HepG2 (cell line): ENCODE data around the gene KAZN. TPM values are rescaled to one million over a fixed set of nuclear protein-coding genes. Genes with fewer than 3 reads are reported as not detected.

Experiments
- ATAC-seq: fragments of 200-7000 bp; cut with Tn5 transposase; 3 replicates; pipeline ENCODE4 v1.9.1; 2020; ENCODE audit warnings: mild to moderate bottlenecking, moderate library complexity
- BruUV-seq: library from RNA; stranded (reverse); fragments of 400-500 nt; replicated peaks from 2 replicates; lab custom pipeline; 2021; lab: Mats Ljungman, UMichigan
- CTCF ChIA-PET: fragments of 300-600 bp; formaldehyde crosslinking; extraction: SDS; loops from one replicate; lab custom pipeline; 2021; ENCODE audit warnings: low total read pairs, inconsistent platforms, low intra/inter-chr PET ratio; lab: Yijun Ruan, JAX
- POLR2A ChIA-PET: fragments of 350-600 bp; sonication (Branson Sonifier 250); formaldehyde crosslinking; loops from one replicate; lab custom pipeline; 2020; ENCODE audit warnings: antibody characterized with exemption, inconsistent platforms; lab: Yijun Ruan, JAX
- DNase-seq: peaks from one replicate; pipeline ENCODE4 v3.0.0-alpha.2; 2015; ENCODE audit warnings: low spot score
- FAIRE-seq: peaks from 3 replicates; lab custom pipeline; 2011; peaks lifted over from hg19 to GRCh38; lab: Jason Lieb, UNC
- H2AFZ ChIP-seq: one replicate; pipeline ENCODE4 v1.6.1; 2011; ENCODE audit warnings: low read length, inconsistent platforms
- H3K27ac ChIP-seq: fragments of 300-600 bp; 3 replicates; pipeline ENCODE4 v1.8.0; 2011; ENCODE audit warnings: mixed run types, mild to moderate bottlenecking, mixed read lengths, low read length, inconsistent platforms; ENCODE audit not compliant: insufficient read depth; ENCODE audit errors: extremely low read length
- H3K27me3 ChIP-seq, 2 experiments: fragments of 200-600 bp in 1 of 2; 2 replicates in 1 of 2; 3 replicates in 1 of 2; pipeline versions ENCODE4 v1.6.0 to v1.8.0; 2011; ENCODE audit warnings: low read length in 2 of 2, mild to moderate bottlenecking in 2 of 2, moderate library complexity in 2 of 2, inconsistent platforms in 1 of 2; ENCODE audit not compliant: insufficient read depth in 2 of 2, control insufficient read depth in 1 of 2
- H3K36me3 ChIP-seq, 2 experiments: fragments of 200-600 bp in 1 of 2; replicated peaks in 1 of 2; 2 replicates in 1 of 2; 3 replicates in 1 of 2; pipeline versions ENCODE4 v1.5.1 to v1.8.0; 2011; ENCODE audit warnings: low read length in 2 of 2, inconsistent platforms in 1 of 2; ENCODE audit not compliant: insufficient read depth in 2 of 2, control insufficient read depth in 1 of 2
- H3K4me1 ChIP-seq: 2 replicates; pipeline ENCODE4 v1.5.1; 2012; ENCODE audit warnings: low read length, inconsistent platforms; ENCODE audit not compliant: insufficient read depth
- H3K4me2 ChIP-seq: 2 replicates; pipeline ENCODE4 v1.6.0; 2011; ENCODE audit warnings: low read depth, low read length, inconsistent platforms
- H3K4me3 ChIP-seq, 3 experiments: fragments of 200-600 bp in 1 of 3; sonication (generic), shearing (Covaris generic) in 1 of 3; replicated peaks in 1 of 3; 2 replicates each; pipeline ENCODE4 v1.5.1; 2011 to 2016; ENCODE audit warnings: low read length in 3 of 3, inconsistent platforms in 2 of 3, low read depth in 2 of 3, mild to moderate bottlenecking in 2 of 3, control low read depth in 1 of 3, mixed read lengths in 1 of 3; ENCODE audit not compliant: insufficient read depth in 1 of 3
- H3K79me2 ChIP-seq: one replicate; pipeline ENCODE4 v1.6.1; 2011; ENCODE audit warnings: low read length, inconsistent platforms; ENCODE audit not compliant: insufficient read depth
- H3K9ac ChIP-seq: 2 replicates; pipeline ENCODE4 v1.6.0; 2011; ENCODE audit warnings: mild to moderate bottlenecking, low read depth, low read length, inconsistent platforms; ENCODE audit not compliant: insufficient read depth
- H3K9me3 ChIP-seq: 2 replicates; pipeline ENCODE4 v1.5.1; 2012; ENCODE audit warnings: mild to moderate bottlenecking, low read length
- H4K20me1 ChIP-seq: 2 replicates; pipeline ENCODE4 v1.6.0; 2011; ENCODE audit warnings: inconsistent platforms, mild to moderate bottlenecking, low read length, moderate library complexity; ENCODE audit not compliant: insufficient read depth
- IKZF4 ChIP-seq: sonication (generic); formaldehyde crosslinking; IDR thresholded peaks from 2 replicates; pipeline ENCODE4 v1.5.1; 2020; ENCODE audit warnings: borderline replicate concordance, mild to moderate bottlenecking, low read depth, missing genetic modification reagents; ENCODE audit errors: not compliant biosample characterization
- NFKB2 ChIP-seq: sonication (generic); formaldehyde crosslinking; IDR thresholded peaks from 2 replicates; pipeline ENCODE4 v1.4.0; 2020; ENCODE audit warnings: missing genetic modification reagents, borderline replicate concordance
- RFX3 ChIP-seq: IDR thresholded peaks from 2 replicates; pipeline ENCODE4 v1.6.1; 2016; ENCODE audit warnings: missing biosample characterization, missing genetic modification reagents
- ZFP82 ChIP-seq: sonication (generic); formaldehyde crosslinking; IDR thresholded peaks from 2 replicates; pipeline ENCODE4 v1.5.1; 2020; ENCODE audit warnings: mild to moderate bottlenecking, missing genetic modification reagents, borderline replicate concordance
- ZFX ChIP-seq: sonication (generic); formaldehyde crosslinking; IDR thresholded peaks from 2 replicates; pipeline ENCODE4 v1.4.0; 2020; ENCODE audit warnings: mild to moderate bottlenecking, low read depth, missing genetic modification reagents, moderate library complexity
- ZNF138 ChIP-seq: sonication (generic); formaldehyde crosslinking; IDR thresholded peaks from 2 replicates; pipeline ENCODE4 v1.5.0; 2020; ENCODE audit warnings: mild to moderate bottlenecking, low read depth, missing genetic modification reagents
- ZNF333 ChIP-seq: sonication (generic); formaldehyde crosslinking; IDR thresholded peaks from 2 replicates; pipeline ENCODE4 v1.4.0; 2020; ENCODE audit warnings: mild to moderate bottlenecking, missing genetic modification reagents, borderline replicate concordance
- ZNF660 ChIP-seq: sonication (generic); formaldehyde crosslinking; IDR thresholded peaks from 2 replicates; pipeline ENCODE4 v1.5.1; 2020; ENCODE audit warnings: mild to moderate bottlenecking, low read depth, missing genetic modification reagents, borderline replicate concordance
- ZNF724P ChIP-seq: sonication (generic); formaldehyde crosslinking; IDR thresholded peaks from 2 replicates; pipeline ENCODE4 v1.8.0; 2022; ENCODE audit warnings: missing genetic modification reagents, borderline replicate concordance
- ZNF777 ChIP-seq: sonication (generic); formaldehyde crosslinking; IDR thresholded peaks from 2 replicates; pipeline ENCODE4 v1.4.0; 2020; ENCODE audit warnings: missing genetic modification reagents
- WGBS: methylation state at CpG from one replicate; pipeline ENCODE4 v1.1.6; 2017; ENCODE audit warnings: low lambda C conversion rate; 5-methylcytosine and 5-hydroxymethylcytosine counted together
- in situ Hi-C: cut with HindIII; loops from 2 replicates; pipeline ENCODE4 v1.10.0; 2017; ENCODE audit warnings: low pct_unique_long_range_greater_than_20kb; ENCODE audit not compliant: extremely low pct_ligation_motif_present
- intact Hi-C: fragments of 100-400 bp; cut with micrococcal nuclease; formaldehyde crosslinking; loops from one replicate; pipeline ENCODE4 v1.10.0; 2022; ENCODE audit not compliant: unreplicated experiment
- polyA plus RNA-seq, 8 experiments: library from polyadenylated mRNA; depleted of rRNA in 3 of 8; stranded (reverse) in 7 of 8; unstranded in 1 of 8; fragments of >200 nt; fragmentation: Illumina TruSeq in 4 of 8; extraction: Trizol in 4 of 8; gene quantifications; 2 replicates each; pipeline versions ENCODE4 v1.2.1 to v1.2.3, GENCODE V29; 2011 to 2016; ENCODE audit warnings: low read depth in 4 of 8, missing spikeins in 1 of 8, mixed read lengths in 1 of 8; ENCODE audit not compliant: insufficient read depth in 1 of 8
- total RNA-seq, 5 experiments: library from RNA; depleted of rRNA; stranded (reverse); fragments of >200 nt; fragmentation: Illumina TruSeq; extraction: Trizol; gene quantifications; 2 replicates each; pipeline ENCODE4 v1.2.3, GENCODE V29; 2016; ENCODE audit warnings: low read depth in 1 of 5
- TF ChIP-seq, protein P1 (sequence below): IDR thresholded peaks from 2 replicates; pipeline ENCODE4 v1.6.1; 2016; ENCODE audit warnings: low read depth
- TF ChIP-seq, protein P2 (sequence below): sonication (generic); formaldehyde crosslinking; IDR thresholded peaks from 2 replicates; pipeline ENCODE4 v1.4.0; 2020; ENCODE audit warnings: missing genetic modification reagents, mild to moderate bottlenecking, borderline replicate concordance
- TF ChIP-seq, protein P3 (sequence below): sonication (generic); formaldehyde crosslinking; IDR thresholded peaks from 2 replicates; pipeline ENCODE4 v1.5.0; 2020; ENCODE audit warnings: missing genetic modification reagents
- TF ChIP-seq, protein P4 (sequence below): conservative IDR thresholded peaks from 2 replicates; pipeline ENCODE4 v1.6.1; 2018; ENCODE audit warnings: missing genetic modification reagents

Gene KAZN
- total and polyA plus RNA-seq, 2 of the 13 experiments (the other 11 are each of a cell fraction or from before 2014, with no cell fraction given) = 10.4 to 13.5 TPM

DNA sequence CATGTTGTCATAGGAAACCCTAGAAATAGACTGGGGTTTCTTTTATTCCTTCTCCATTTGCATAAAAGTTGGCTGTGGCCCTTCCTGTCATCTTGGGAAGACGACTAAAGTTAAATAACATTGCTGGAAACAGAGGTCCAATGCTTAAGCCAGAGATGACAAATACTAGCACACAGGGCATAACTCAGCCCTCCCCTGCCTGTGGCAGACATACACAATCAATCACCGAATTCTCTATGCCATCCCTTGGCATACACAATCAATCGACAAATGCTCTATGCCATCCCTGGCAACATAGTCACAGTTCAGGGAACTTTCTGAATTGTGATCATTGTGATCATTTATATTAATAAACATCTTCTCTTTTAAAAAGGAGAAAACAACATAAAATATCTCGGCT, 229.4 kb downstream of the KAZN start:
- DNase-seq (no peak), ATAC-seq (no peak), FAIRE-seq (no peak)
- Histone ChIP-seq H3K9ac (no peak overlapping the region), H3K4me3 (no peak overlapping the region), H3K4me1 (no peaks in the 10 kb centered on the region), H3K4me2 (no peak overlapping the region), H3K79me2 (no peaks in the 10 kb centered on the region), H3K36me3 (no peaks in the 10 kb centered on the region), H4K20me1 (no peaks in the 10 kb centered on the region), H2AFZ (no peak overlapping the region), H3K27me3 (peaks cover 2 to 55% of the 10 kb centered on the region in 2 experiments; a peak in 4 of 5 replicates), H3K9me3 (no peaks in the 10 kb centered on the region), H3K27ac (no peak overlapping the region)
- under 1% methylated on average over 3 of the region's 4 CpGs for WGBS
- CTCF ChIA-PET = no interaction called here
- in situ Hi-C loops (no loop called here), intact Hi-C loops (no loop called here)
- no peak for TF ChIP-seq ZFX (CRISPR knock-in tag)
- TF ChIP-seq, protein P1, sequence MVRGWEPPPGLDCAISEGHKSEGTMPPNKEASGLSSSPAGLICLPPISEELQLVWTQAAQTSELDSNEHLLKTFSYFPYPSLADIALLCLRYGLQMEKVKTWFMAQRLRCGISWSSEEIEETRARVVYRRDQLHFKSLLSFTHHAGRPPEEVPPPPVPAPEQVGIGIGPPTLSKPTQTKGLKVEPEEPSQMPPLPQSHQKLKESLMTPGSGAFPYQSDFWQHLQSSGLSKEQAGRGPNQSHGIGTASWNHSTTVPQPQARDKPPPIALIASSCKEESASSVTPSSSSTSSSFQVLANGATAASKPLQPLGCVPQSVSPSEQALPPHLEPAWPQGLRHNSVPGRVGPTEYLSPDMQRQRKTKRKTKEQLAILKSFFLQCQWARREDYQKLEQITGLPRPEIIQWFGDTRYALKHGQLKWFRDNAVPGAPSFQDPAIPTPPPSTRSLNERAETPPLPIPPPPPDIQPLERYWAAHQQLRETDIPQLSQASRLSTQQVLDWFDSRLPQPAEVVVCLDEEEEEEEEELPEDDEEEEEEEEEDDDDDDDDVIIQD (CRISPR knock-in tag) = no peak
- no peak for TF ChIP-seq IKZF4 (CRISPR knock-in tag)
- TF ChIP-seq ZNF138 (CRISPR knock-in tag) = no peak
- TF ChIP-seq, protein P2, sequence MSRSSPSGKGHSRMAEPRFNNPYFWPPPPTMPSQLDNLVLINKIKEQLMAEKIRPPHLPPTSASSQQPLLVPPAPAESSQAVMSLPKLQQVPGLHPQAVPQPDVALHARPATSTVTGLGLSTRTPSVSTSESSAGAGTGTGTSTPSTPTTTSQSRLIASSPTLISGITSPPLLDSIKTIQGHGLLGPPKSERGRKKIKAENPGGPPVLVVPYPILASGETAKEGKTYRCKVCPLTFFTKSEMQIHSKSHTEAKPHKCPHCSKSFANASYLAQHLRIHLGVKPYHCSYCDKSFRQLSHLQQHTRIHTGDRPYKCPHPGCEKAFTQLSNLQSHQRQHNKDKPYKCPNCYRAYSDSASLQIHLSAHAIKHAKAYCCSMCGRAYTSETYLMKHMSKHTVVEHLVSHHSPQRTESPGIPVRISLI (CRISPR knock-in tag) = no peak
- TF ChIP-seq, protein P3, sequence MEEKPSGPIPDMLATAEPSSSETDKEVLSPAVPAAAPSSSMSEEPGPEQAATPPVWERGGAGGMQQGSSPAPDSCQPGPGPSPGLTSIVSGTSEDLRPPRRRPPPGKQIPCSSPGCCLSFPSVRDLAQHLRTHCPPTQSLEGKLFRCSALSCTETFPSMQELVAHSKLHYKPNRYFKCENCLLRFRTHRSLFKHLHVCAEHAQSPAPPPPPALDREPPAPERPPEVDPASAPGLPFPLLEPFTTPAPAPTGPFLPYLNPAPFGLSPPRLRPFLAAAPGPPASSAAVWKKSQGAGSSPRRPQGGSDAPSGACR (CRISPR knock-in tag) = no peak
- TF ChIP-seq, protein P4, sequence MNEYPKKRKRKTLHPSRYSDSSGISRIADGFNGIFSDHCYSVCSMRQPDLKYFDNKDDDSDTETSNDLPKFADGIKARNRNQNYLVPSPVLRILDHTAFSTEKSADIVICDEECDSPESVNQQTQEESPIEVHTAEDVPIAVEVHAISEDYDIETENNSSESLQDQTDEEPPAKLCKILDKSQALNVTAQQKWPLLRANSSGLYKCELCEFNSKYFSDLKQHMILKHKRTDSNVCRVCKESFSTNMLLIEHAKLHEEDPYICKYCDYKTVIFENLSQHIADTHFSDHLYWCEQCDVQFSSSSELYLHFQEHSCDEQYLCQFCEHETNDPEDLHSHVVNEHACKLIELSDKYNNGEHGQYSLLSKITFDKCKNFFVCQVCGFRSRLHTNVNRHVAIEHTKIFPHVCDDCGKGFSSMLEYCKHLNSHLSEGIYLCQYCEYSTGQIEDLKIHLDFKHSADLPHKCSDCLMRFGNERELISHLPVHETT (CRISPR knock-in tag) = no peak
- TF ChIP-seq NFKB2 (CRISPR knock-in tag) = no peak
- TF ChIP-seq RFX3 (CRISPR knock-in tag) = no peak
- no peak for TF ChIP-seq ZNF333
- no peak for TF ChIP-seq ZNF777
- TF ChIP-seq ZFP82 (CRISPR knock-in tag) = no peak
- no peak for TF ChIP-seq ZNF660 (CRISPR knock-in tag)
- no peak for TF ChIP-seq ZNF724P (CRISPR knock-in tag)
- POLR2A ChIA-PET = no interaction called here
- no TSS peak for BruUV-seq
